ENCODE results near the gene BICD1.

DNA sequence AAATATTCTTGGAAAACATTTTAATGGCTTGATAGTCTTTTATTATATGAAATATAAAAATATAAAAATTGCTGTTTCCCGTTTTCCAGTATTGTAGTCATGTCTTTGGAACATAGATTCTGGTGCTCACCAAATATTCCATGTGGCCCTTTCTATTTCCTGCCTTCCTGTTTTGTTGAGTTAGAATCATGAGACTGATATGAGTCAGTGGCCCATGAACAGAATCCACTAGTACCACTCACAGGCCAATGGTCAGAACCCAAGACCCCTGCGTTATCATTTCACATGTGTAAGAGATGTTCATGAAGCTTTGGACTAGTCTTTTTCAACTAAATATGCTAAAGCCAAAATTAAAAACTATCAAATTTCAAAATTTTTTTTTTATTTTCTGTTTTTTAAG is 56.9 kb downstream of the BICD1 start:
- TF ChIP-seq SMAD3 (CRISPR knock-in tag; IDR thresholded peaks at IDR 0.05) (no peak), SALL2 (CRISPR knock-in tag; IDR thresholded peaks at IDR 0.05) (no peak), CTCF (CRISPR knock-in tag; IDR thresholded peaks at IDR 0.05) (no peak), NCOA1 (CRISPR knock-in tag; IDR thresholded peaks at IDR 0.05) (no peak), ZNF331 (CRISPR knock-in tag; IDR thresholded peaks at IDR 0.05) (no peak), MEIS2 (CRISPR knock-in tag; IDR thresholded peaks at IDR 0.05) (no peak), FOXM1 (CRISPR knock-in tag; IDR thresholded peaks at IDR 0.05) (no peak), ASH2L (IDR thresholded peaks at IDR 0.05; ENCODE audit: insufficient read length, low read depth, low read length) (no peak), CBFB (CRISPR knock-in tag; IDR thresholded peaks at IDR 0.05) (no peak), SIN3A (IDR thresholded peaks at IDR 0.05; ENCODE audit: borderline replicate concordance, low read depth, low read length) (no peak), ZNF253 (CRISPR knock-in tag; IDR thresholded peaks at IDR 0.05; ENCODE audit: borderline replicate concordance) (no peak), JUN (CRISPR knock-in tag; IDR thresholded peaks at IDR 0.05) (no peak), POLR2AphosphoS5 (IDR thresholded peaks at IDR 0.05; ENCODE audit: low read depth, low read length) (no peak), RNF219 (CRISPR knock-in tag; IDR thresholded peaks at IDR 0.05) (no peak)

Data from HepG2 (cell line).